ENCODE measurements around the gene CLSTN1.

The CLSTN1 gene

DNA sequence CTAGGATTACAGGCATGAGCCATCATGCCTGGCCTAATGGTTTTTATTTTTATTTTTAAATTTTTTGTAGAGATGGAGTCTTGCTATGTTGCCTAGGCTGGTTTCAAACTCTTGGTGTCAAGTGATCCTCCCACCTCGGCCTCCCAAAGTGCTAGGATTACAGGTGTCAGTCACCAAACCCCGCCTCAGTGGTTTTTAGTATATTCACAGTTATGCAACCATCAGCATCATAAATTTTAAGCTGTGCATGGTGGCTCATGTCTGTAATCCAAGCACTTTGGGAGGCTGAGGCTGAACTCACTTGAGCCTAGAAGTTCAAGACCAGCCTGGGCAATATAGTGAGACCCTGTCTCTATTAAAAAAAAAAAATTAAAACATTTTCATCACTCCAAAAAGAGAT, 143.7 kb downstream of the CLSTN1 start:
- DNase-seq (ENCODE audit: low spot score), result no peak

Measured in hematopoietic multipotent progenitor cell treated with erythropoietin and hydrocortisone succinate and interleukin-3 and kit ligand, for 17 days (in vitro differentiated cells).